Gastroesophageal sphincter (tissue), 4 donors: ENCODE results near the gene PIAS4. TPM values are rescaled to one million over a fixed set of nuclear protein-coding genes. Genes with fewer than 3 reads are reported as not detected.

Experiments used
- ATAC-seq: fragments of 150-250 bp; one replicate; pipeline ENCODE4 v1.9.1; 2016; ENCODE audit warnings: mild to moderate bottlenecking, moderate library complexity
- H3K27ac ChIP-seq, 4 donors: fragments of 200-600 bp; sonication (generic) in 3 of 4; 1 replicate in 3 of 4; 2 replicates in 1 of 4; pipeline ENCODE4 v1.5.1; 2016 to 2019
- H3K27me3 ChIP-seq: fragments of 200-600 bp; sonication (generic); one replicate; pipeline ENCODE4 v1.5.1; 2019
- H3K36me3 ChIP-seq, 2 donors: fragments of 200-600 bp; sonication (generic); one replicate each; pipeline ENCODE4 v1.5.1; 2019; ENCODE audit warnings: control low read depth in 1 of 2
- H3K4me1 ChIP-seq, 3 donors: fragments of 200-600 bp; sonication (generic); 1 replicate in 2 of 3; 2 replicates in 1 of 3; pipeline ENCODE4 v1.5.1; 2016 to 2019; ENCODE audit warnings: control low read depth in 2 of 3
- H3K4me3 ChIP-seq, 2 donors: fragments of 200-600 bp; sonication (generic); one replicate each; pipeline ENCODE4 v1.5.1; 2019; ENCODE audit warnings: mild to moderate bottlenecking in 1 of 2, moderate library complexity in 1 of 2
- H3K9me3 ChIP-seq, 3 donors: fragments of 200-600 bp; sonication (generic); one replicate each; pipeline ENCODE4 v1.5.1; 2017 to 2019; ENCODE audit warnings: control low read depth in 2 of 3
- EP300 ChIP-seq: sonication (generic); formaldehyde crosslinking; IDR thresholded peaks from one replicate; pipeline ENCODE4 v1.6.1; 2017; ENCODE audit warnings: antibody characterized with exemption, mild to moderate bottlenecking
- POLR2A ChIP-seq, 2 donors: fragments of 450-650 bp; IDR thresholded peaks; one replicate each; pipeline ENCODE4 v1.6.1; 2017; ENCODE audit warnings: antibody characterized with exemption in 2 of 2, mild to moderate bottlenecking in 2 of 2, moderate library complexity in 1 of 2
- POLR2AphosphoS5 ChIP-seq: sonication (generic); formaldehyde crosslinking; IDR thresholded peaks from one replicate; pipeline ENCODE4 v1.6.1; 2017; ENCODE audit warnings: antibody characterized with exemption
- WGBS, 2 donors: methylation state at CpG; one replicate each; pipeline ENCODE4 v1.1.5; 2018; ENCODE audit warnings: low coverage in 1 of 2; 5-methylcytosine and 5-hydroxymethylcytosine counted together
- total RNA-seq, 4 donors: library from RNA; depleted of rRNA; stranded (reverse); fragments of >200 nt; gene quantifications; one replicate each; pipeline ENCODE4 v1.1.0, GENCODE V29; 2016
- TF ChIP-seq, protein P1 (sequence below), 4 experiments: fragments of 200-600 bp in 2 of 4; fragments of 450-650 bp in 2 of 4; sonication (generic) in 1 of 4; IDR thresholded peaks; one replicate each; pipeline ENCODE4 v1.5.1; 2017 to 2019; ENCODE audit warnings: antibody characterized with exemption in 4 of 4, mild to moderate bottlenecking in 2 of 4, moderate library complexity in 2 of 4

Gene PIAS4
- total RNA-seq, 4 donors from 2014 or later = 15.3 to 26.4 (median 16.8) TPM

GRCh38 chr19:4051175-4052101, 43.9 kb downstream of the PIAS4 start:
- Histone ChIP-seq H3K9me3 (no peaks in the 10 kb centered on the region), H3K36me3 (peaks cover 0 to 87% of the 10 kb centered on the region in 2 donors), H3K27ac (peak overlapping the region in 3 of 4 donors; percentile 72 to 78 (median 75)), H3K27me3 (no peaks in the 10 kb centered on the region), H3K4me1 (peaks cover 0 to 83% (median 29%) of the 10 kb centered on the region in 3 donors), H3K4me3 (peak overlapping the region in 1 of 2 donors; percentile 15)
- no peak for TF ChIP-seq POLR2A (IDR thresholded peaks at IDR 0.05)
- TF ChIP-seq EP300 = no peak
- TF ChIP-seq, protein P1, sequence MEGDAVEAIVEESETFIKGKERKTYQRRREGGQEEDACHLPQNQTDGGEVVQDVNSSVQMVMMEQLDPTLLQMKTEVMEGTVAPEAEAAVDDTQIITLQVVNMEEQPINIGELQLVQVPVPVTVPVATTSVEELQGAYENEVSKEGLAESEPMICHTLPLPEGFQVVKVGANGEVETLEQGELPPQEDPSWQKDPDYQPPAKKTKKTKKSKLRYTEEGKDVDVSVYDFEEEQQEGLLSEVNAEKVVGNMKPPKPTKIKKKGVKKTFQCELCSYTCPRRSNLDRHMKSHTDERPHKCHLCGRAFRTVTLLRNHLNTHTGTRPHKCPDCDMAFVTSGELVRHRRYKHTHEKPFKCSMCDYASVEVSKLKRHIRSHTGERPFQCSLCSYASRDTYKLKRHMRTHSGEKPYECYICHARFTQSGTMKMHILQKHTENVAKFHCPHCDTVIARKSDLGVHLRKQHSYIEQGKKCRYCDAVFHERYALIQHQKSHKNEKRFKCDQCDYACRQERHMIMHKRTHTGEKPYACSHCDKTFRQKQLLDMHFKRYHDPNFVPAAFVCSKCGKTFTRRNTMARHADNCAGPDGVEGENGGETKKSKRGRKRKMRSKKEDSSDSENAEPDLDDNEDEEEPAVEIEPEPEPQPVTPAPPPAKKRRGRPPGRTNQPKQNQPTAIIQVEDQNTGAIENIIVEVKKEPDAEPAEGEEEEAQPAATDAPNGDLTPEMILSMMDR (IDR thresholded peaks at IDR 0.05) = no peak
- TF ChIP-seq POLR2AphosphoS5 = no peak
- 78 to 90% methylated on average over 2 of the region's 15 CpGs for WGBS, 2 donors
- no peak for ATAC-seq

- WGBS, 2 donors = 20 to 70% methylated on average over 1 to 2 of the region's 27 CpGs
- peaks cover 0 to 81% of the 10 kb centered on the region in 2 donors for H3K36me3 ChIP-seq
- no peaks in the 10 kb centered on the region for H3K9me3 ChIP-seq
- H3K27me3 ChIP-seq = no peaks in the 10 kb centered on the region
- H3K4me3 ChIP-seq = peak overlapping the region in 1 of 2 donors; percentile 15
- H3K27ac ChIP-seq = peak overlapping the region; percentile 0 to 78 (median 74)
- ATAC-seq = peak; percentile 39
- TF ChIP-seq EP300 (no peak), POLR2A (IDR thresholded peaks at IDR 0.05) (no peak), POLR2AphosphoS5 (no peak)
- TF ChIP-seq, protein P1 (IDR thresholded peaks at IDR 0.05) = no peak
- peaks cover 0 to 84% (median 29%) of the 10 kb centered on the region in 3 donors for H3K4me1 ChIP-seq
Observed at GRCh38 chr19:4052114-4052992, 44.8 kb downstream of the PIAS4 start.

DNA sequence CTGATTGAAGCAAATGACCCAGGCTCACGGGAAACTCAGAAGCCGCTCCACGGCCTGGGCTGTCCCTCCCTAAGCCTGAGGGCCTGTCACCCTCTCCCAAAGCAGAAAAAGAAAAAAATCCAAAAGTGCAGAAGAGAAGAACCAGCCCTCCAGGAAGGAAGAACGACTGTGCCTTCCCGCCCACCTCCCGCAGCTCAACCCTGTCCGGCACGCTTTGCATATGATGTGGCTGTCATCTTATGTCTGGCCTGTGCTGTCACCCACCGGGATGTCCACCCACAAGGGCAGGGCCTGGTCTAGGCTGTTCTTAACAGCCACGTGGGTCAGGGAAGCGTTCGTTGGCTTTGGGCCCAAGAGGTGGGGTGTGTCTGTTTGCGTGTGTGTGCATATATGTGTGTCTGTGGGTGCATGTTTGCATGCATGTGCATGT, 45.5 kb downstream of the PIAS4 start:
- Histone ChIP-seq H3K4me3 (peak overlapping the region in 1 of 2 donors; percentile 15), H3K9me3 (no peaks in the 10 kb centered on the region), H3K4me1 (peaks cover 0 to 87% (median 35%) of the 10 kb centered on the region in 3 donors), H3K27ac (peak overlapping the region in 3 of 4 donors; percentile 72 to 78 (median 75)), H3K36me3 (peaks cover 0 to 75% of the 10 kb centered on the region in 2 donors), H3K27me3 (no peaks in the 10 kb centered on the region)
- 28 to 30% methylated on average over 4 to 9 of the region's 13 CpGs for WGBS, 2 donors
- TF ChIP-seq POLR2A (IDR thresholded peaks at IDR 0.05) (no peak), EP300 (no peak), POLR2AphosphoS5 (no peak)
- TF ChIP-seq, protein P1 (IDR thresholded peaks at IDR 0.05) = no peak
- no peak for ATAC-seq

DNA sequence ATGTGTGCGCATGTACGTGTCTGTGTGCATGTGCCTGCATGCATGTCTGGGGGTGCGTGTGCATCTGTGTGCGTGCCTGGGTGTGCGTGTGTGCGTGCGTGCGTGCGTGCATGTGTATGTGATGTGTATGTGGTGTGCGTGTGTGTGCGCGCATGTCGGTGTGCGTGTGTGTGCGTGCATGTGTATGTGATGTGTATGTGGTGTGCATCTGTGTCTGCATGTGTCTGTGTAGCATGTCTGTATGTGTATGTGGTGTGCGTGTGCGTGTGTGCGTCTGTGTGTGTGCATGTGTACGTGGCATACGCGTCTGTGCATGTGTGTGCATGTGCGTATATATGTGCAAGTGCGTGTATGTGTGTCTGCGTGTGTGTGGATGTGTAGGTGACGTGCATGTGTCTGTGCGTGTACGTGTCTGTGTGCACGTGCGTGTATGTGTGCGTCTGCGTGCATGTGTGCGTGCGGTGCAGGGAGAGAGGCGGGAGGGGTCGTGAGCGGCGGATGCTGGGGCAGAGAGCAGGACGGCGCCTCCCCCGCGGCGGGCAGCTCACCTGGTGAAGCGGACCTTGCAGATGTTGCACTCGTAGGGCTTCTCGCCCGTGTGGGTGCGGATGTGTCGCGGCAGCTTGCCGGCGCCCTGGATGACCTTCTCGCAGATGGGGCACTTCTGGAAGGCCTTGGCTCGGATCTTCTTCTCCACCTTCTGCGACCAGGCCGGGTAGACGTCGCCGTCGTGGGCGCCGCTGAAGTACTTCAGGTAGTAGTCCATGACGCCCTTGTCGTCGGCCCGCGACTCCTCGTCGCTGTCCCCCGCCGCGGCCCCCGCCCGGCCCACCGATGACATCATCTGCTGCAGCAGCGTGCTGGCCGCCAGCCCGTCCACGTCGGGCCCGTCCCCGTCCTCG, 46.1 kb downstream of the PIAS4 start:
- Histone ChIP-seq H3K27ac (peak overlapping the region in 1 of 4 donors; percentile 78), H3K27me3 (no peaks in the 10 kb centered on the region), H3K9me3 (no peaks in the 10 kb centered on the region), H3K36me3 (peaks cover 0 to 68% of the 10 kb centered on the region in 2 donors), H3K4me3 (peak overlapping the region in 1 of 2 donors; percentile 15), H3K4me1 (peaks cover 0 to 87% (median 39%) of the 10 kb centered on the region in 3 donors)
- TF ChIP-seq, protein P1 (IDR thresholded peaks at IDR 0.05) = no peak
- TF ChIP-seq EP300 = no peak
- TF ChIP-seq POLR2A (IDR thresholded peaks at IDR 0.05) = no peak
- TF ChIP-seq POLR2AphosphoS5 = no peak
- WGBS, 2 donors = 75 to 81% methylated on average over 18 to 35 of the region's 82 CpGs
- no peak for ATAC-seq
